D721Med (cell line): ENCODE data around the gene SLC52A1.

Experiments
- DNase-seq: peaks from one replicate; pipeline ENCODE4 v3.0.0; 2011; ENCODE audit warnings: low spot score; ENCODE audit not compliant: insufficient read length
- FAIRE-seq: peaks from 2 replicates; lab custom pipeline; 2011; peaks lifted over from hg19 to GRCh38; lab: Jason Lieb, UNC
- TF ChIP-seq, protein P1 (sequence below): IDR thresholded peaks from 2 replicates; pipeline ENCODE4 v1.5.1; 2012; ENCODE audit warnings: mild to moderate bottlenecking, control low read depth; ENCODE audit not compliant: insufficient read depth; ENCODE audit errors: missing control alignments

Gene SLC52A1

DNA sequence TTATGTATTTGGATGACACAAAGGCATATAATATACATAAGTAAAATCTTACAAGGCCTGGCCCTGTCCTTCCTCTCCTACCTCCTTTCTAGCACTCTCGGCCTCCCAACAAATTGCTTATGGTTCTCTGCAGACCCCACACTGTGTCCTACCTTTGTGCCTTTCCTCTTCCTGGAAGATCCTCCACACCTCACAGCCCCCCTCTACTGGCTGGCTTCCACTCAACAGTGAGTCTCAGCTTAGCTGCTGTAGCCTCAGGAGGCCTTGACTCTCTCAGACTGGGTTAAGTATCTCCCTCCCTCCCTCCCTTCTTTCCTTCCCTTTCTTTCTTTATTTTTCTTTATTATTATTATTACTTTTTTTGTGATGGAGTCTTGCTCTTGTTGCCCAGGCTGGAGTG, 8.3 kb upstream of the SLC52A1 start:
- DNase-seq (no peak), FAIRE-seq (no peak)
- TF ChIP-seq, protein P1, sequence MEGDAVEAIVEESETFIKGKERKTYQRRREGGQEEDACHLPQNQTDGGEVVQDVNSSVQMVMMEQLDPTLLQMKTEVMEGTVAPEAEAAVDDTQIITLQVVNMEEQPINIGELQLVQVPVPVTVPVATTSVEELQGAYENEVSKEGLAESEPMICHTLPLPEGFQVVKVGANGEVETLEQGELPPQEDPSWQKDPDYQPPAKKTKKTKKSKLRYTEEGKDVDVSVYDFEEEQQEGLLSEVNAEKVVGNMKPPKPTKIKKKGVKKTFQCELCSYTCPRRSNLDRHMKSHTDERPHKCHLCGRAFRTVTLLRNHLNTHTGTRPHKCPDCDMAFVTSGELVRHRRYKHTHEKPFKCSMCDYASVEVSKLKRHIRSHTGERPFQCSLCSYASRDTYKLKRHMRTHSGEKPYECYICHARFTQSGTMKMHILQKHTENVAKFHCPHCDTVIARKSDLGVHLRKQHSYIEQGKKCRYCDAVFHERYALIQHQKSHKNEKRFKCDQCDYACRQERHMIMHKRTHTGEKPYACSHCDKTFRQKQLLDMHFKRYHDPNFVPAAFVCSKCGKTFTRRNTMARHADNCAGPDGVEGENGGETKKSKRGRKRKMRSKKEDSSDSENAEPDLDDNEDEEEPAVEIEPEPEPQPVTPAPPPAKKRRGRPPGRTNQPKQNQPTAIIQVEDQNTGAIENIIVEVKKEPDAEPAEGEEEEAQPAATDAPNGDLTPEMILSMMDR = no peak

- FAIRE-seq = no peak
- DNase-seq = no peak
- TF ChIP-seq, protein P1 = no peak
Observed at GRCh38 chr17:5042157-5043022, 7.2 kb upstream of the SLC52A1 start.

GRCh38 chr17:5034651-5035050, 575 bp downstream of the SLC52A1 start:
- FAIRE-seq (no peak), DNase-seq (no peak)
- TF ChIP-seq, protein P1 = no peak

DNA sequence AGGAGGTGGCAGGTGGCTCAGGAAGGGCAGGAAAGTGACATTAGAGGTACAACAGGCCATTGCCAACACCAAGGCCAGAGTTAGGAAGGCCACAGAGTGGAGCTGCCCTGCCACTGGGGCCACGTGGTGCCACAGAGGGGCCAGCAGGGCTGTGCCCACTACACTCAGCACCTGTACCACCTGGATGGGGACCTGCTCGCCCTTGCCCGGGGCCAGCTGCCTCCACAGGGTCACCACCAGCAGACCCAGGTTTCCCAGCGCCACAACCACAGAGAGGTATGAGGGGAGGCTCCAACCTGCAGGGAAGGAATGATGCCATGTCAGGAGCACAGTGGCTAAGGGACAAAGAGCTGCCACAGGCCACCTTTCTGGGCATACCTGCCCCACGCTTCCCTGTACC, 1.2 kb downstream of the SLC52A1 start:
- TF ChIP-seq, protein P1 = no peak

GRCh38 chr17:5033352-5034015, 1.7 kb downstream of the SLC52A1 start:
- FAIRE-seq (no peak), DNase-seq (no peak)
- TF ChIP-seq, protein P1 = no peak

More for the DNA sequence above, 1.2 kb downstream of the SLC52A1 start:
- FAIRE-seq (no peak), DNase-seq (no peak)

DNA sequence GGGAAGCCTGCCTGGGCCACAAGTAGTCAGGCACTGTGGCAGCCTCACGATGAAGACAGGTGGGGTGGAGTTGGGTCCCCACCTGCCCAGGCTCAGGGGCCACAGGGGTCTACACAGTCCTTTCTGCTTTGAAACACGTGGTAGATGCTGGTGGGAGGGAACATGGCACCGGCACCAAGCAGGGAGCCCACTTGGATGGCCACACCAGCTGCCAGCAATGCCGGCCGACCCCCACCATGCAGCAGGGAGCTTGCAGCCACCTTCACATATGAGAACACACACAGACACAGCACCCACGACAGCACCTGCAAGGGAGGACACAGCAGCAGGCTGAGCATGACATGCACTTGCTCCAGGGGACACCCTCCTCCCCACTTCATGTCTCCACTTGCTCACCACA, 2.4 kb downstream of the SLC52A1 start:
- TF ChIP-seq, protein P1 = no peak
- DNase-seq (no peak), FAIRE-seq (no peak)
